HCT116 (cell line): ENCODE results near the gene TAAR6.

Experiments used
- CBX3 ChIP-seq: IDR thresholded peaks from 2 replicates; pipeline ENCODE4 v1.6.1; 2012; ENCODE audit warnings: low read depth
- CEBPB ChIP-seq: IDR thresholded peaks from 2 replicates; pipeline ENCODE4 v1.6.1; 2012; ENCODE audit warnings: low read depth
- EGR1 ChIP-seq: IDR thresholded peaks from 2 replicates; pipeline ENCODE4 v1.6.1; 2012; ENCODE audit warnings: low read depth
- ELF1 ChIP-seq: IDR thresholded peaks from 2 replicates; pipeline ENCODE4 v1.6.1; 2012; ENCODE audit warnings: low read depth, borderline replicate concordance
- EZH2 ChIP-seq: fragments of 200-600 bp; sonication (generic); IDR thresholded peaks from 2 replicates; pipeline ENCODE4 v1.6.1; 2017; ENCODE audit warnings: antibody characterized with exemption, mixed run types
- EZH2phosphoT487 ChIP-seq: fragments of 200-600 bp; IDR thresholded peaks from 2 replicates; pipeline ENCODE4 v1.6.1; 2018; ENCODE audit warnings: antibody characterized with exemption, borderline replicate concordance
- JUND ChIP-seq: IDR thresholded peaks from 2 replicates; pipeline ENCODE4 v1.6.1; 2012
- POLR2A ChIP-seq: IDR thresholded peaks from 2 replicates; pipeline ENCODE4 v1.7.0; 2011; ENCODE audit warnings: borderline replicate concordance; ENCODE audit not compliant: insufficient read depth, insufficient read length; ENCODE audit errors: extremely low read depth
- POLR2AphosphoS5 ChIP-seq: IDR thresholded peaks from 2 replicates; pipeline ENCODE4 v1.6.1; 2011; ENCODE audit warnings: mild to moderate bottlenecking, low read depth, low read length, moderate library complexity
- TCF7L2 ChIP-seq: IDR thresholded peaks from 2 replicates; pipeline ENCODE4 v1.7.0; 2011; ENCODE audit warnings: borderline replicate concordance, inconsistent platforms; ENCODE audit not compliant: insufficient read depth, insufficient read length; ENCODE audit errors: extremely low read depth
- ZBTB33 ChIP-seq: IDR thresholded peaks from 2 replicates; pipeline ENCODE4 v1.6.1; 2011; ENCODE audit warnings: mild to moderate bottlenecking, low read length, moderate library complexity; ENCODE audit not compliant: insufficient replicate concordance; ENCODE audit errors: extremely low read depth
- TF ChIP-seq, protein P1 (sequence below): IDR thresholded peaks from 2 replicates; pipeline ENCODE4 v1.6.1; 2012
- TF ChIP-seq, protein P2 (sequence below), 3 experiments: fragments of 200-600 bp in 1 of 3; sonication (generic) in 1 of 3; IDR thresholded peaks in 2 of 3; conservative IDR thresholded peaks in 1 of 3; 2 replicates each; pipeline ENCODE4 v1.5.1; 2012 to 2017; ENCODE audit warnings: low read depth in 2 of 3, low read length in 2 of 3, antibody characterized with exemption in 1 of 3, borderline replicate concordance in 1 of 3, control low read depth in 1 of 3, mild to moderate bottlenecking in 1 of 3, mixed read lengths in 1 of 3, mixed run types in 1 of 3, moderate library complexity in 1 of 3; ENCODE audit not compliant: insufficient read depth in 1 of 3

DNA sequence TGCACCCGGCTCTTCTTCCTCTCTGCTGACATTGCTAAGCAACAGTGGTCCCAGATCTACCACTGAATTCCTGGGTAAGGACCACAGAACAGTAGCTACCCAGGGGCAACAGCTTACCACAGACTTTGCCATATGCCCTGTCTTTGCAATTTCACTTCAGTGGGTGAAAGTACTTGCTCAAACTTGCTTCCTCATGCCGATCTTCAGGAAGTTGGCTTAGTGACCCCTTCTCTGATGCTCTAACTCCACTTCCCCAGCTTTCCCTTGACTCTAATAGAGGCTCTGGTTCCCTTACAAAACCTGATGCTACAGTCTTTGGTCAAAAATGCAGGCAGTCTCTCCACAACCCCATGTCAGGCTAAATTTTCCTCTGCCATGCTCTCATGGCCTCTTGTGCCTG, 22.7 kb downstream of the TAAR6 start:
- TF ChIP-seq POLR2A (no peak), EZH2phosphoT487 (no peak), POLR2AphosphoS5 (no peak), CEBPB (no peak), ELF1 (no peak), CBX3 (no peak), EZH2 (no peak), ZBTB33 (no peak), TCF7L2 (no peak), EGR1 (no peak), JUND (no peak)
- TF ChIP-seq, protein P1, sequence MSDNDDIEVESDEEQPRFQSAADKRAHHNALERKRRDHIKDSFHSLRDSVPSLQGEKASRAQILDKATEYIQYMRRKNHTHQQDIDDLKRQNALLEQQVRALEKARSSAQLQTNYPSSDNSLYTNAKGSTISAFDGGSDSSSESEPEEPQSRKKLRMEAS: no peak
- TF ChIP-seq, protein P2, sequence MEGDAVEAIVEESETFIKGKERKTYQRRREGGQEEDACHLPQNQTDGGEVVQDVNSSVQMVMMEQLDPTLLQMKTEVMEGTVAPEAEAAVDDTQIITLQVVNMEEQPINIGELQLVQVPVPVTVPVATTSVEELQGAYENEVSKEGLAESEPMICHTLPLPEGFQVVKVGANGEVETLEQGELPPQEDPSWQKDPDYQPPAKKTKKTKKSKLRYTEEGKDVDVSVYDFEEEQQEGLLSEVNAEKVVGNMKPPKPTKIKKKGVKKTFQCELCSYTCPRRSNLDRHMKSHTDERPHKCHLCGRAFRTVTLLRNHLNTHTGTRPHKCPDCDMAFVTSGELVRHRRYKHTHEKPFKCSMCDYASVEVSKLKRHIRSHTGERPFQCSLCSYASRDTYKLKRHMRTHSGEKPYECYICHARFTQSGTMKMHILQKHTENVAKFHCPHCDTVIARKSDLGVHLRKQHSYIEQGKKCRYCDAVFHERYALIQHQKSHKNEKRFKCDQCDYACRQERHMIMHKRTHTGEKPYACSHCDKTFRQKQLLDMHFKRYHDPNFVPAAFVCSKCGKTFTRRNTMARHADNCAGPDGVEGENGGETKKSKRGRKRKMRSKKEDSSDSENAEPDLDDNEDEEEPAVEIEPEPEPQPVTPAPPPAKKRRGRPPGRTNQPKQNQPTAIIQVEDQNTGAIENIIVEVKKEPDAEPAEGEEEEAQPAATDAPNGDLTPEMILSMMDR (IDR thresholded peaks at IDR 0.05 in 2 of 3, conservative IDR thresholded peaks at IDR 0.05 in 1 of 3; ENCODE audit: borderline replicate concordance in 1 of 3, insufficient read depth in 1 of 3, low read depth in 2 of 3, low read length in 2 of 3): no peak
